Caco-2 (cell line): ENCODE data around the gene PVRIG. TPM values are rescaled to one million over a fixed set of nuclear protein-coding genes. Genes with fewer than 3 reads are reported as not detected.
A peak's percentile ranks its signal among the peaks of the same experiment; 100 is the strongest.
"Not testable (repeated sequence)": the region's sequence is repeated elsewhere in the genome, so short reads cannot be mapped to it uniquely, and the experiment has no call there.

ENCODE experiments used
- BruUV-seq: library from RNA; stranded (reverse); fragments of 400-500 nt; replicated peaks from 2 replicates; lab custom pipeline; 2021; lab: Mats Ljungman, UMichigan
- CTCF ChIA-PET: fragments of 300-600 bp; sonication (Branson Sonifier 250); formaldehyde crosslinking; loops from one replicate; lab custom pipeline; 2022; ENCODE audit warnings: antibody characterized with exemption; lab: Charles Lee
- POLR2A ChIA-PET: fragments of 300-600 bp; sonication (Branson Sonifier 250); formaldehyde crosslinking; loops from one replicate; lab custom pipeline; 2022; ENCODE audit warnings: antibody characterized with exemption; lab: Charles Lee
- DNase-seq, 2 experiments: peaks; one replicate each; pipeline versions ENCODE4 v3.0.0 to v3.0.0-alpha.2; 2020 to 2022
- H3K27me3 ChIP-seq: replicated peaks from 2 replicates; pipeline ENCODE4 v1.6.0; 2011; ENCODE audit warnings: low read length; ENCODE audit not compliant: control insufficient read depth, insufficient read depth
- H3K36me3 ChIP-seq: 2 replicates; pipeline ENCODE4 v1.5.1; 2011; ENCODE audit warnings: low read length; ENCODE audit not compliant: control insufficient read depth, insufficient read depth
- H3K4me1 ChIP-seq: fragments of 250-450 bp; sonication (Bioruptor Pico); 2 replicates; pipeline ENCODE4 v1.5.1; 2020; ENCODE audit warnings: mild to moderate bottlenecking
- H3K4me3 ChIP-seq: 2 replicates; pipeline ENCODE4 v1.5.1; 2011; ENCODE audit warnings: low read depth, mild to moderate bottlenecking, control low read depth, low read length
- H3K9me3 ChIP-seq: fragments of 250-450 bp; sonication (Bioruptor Pico); 2 replicates; pipeline ENCODE4 v1.5.1; 2020; ENCODE audit warnings: mild to moderate bottlenecking, moderate library complexity
- H3K27ac Mint-ChIP-seq: one replicate; pipeline ENCODE4 v1.8.0; 2022; ENCODE audit warnings: mixed read lengths; ENCODE audit not compliant: unreplicated experiment
- H3K27me3 Mint-ChIP-seq: one replicate; pipeline ENCODE4 v1.8.0; 2022; ENCODE audit warnings: mixed read lengths; ENCODE audit not compliant: insufficient read depth, unreplicated experiment
- H3K36me3 Mint-ChIP-seq: one replicate; pipeline ENCODE4 v1.8.0; 2022; ENCODE audit warnings: mild to moderate bottlenecking, mixed read lengths; ENCODE audit not compliant: insufficient read depth, unreplicated experiment
- H3K4me1 Mint-ChIP-seq: one replicate; pipeline ENCODE4 v1.8.0; 2022; ENCODE audit warnings: low read depth, mixed read lengths; ENCODE audit not compliant: unreplicated experiment
- H3K4me3 Mint-ChIP-seq: one replicate; pipeline ENCODE4 v1.8.0; 2022; ENCODE audit warnings: mild to moderate bottlenecking, moderate library complexity, mixed read lengths; ENCODE audit not compliant: unreplicated experiment
- H3K9me3 Mint-ChIP-seq: one replicate; pipeline ENCODE4 v1.8.0; 2022; ENCODE audit warnings: mixed read lengths; ENCODE audit not compliant: unreplicated experiment
- CTCF ChIP-seq, 2 experiments: fragments of 200-600 bp in 1 of 2; IDR thresholded peaks; 1 replicate in 1 of 2; 2 replicates in 1 of 2; pipeline versions ENCODE4 v1.5.1 to v1.8.0; 2011 to 2022; ENCODE audit warnings: antibody characterized with exemption in 1 of 2, control low read depth in 1 of 2, inconsistent platforms in 1 of 2, low read depth in 1 of 2, low read length in 1 of 2, mild to moderate bottlenecking in 1 of 2, moderate library complexity in 1 of 2; ENCODE audit not compliant: insufficient read depth in 1 of 2, severe bottlenecking in 1 of 2, unreplicated experiment in 1 of 2
- intact Hi-C: fragments of 100-400 bp; cut with micrococcal nuclease; formaldehyde crosslinking; loops from one replicate; pipeline ENCODE4 v1.10.0; 2022; ENCODE audit not compliant: unreplicated experiment
- total RNA-seq: library from RNA; stranded (reverse); gene quantifications from 2 replicates; pipeline ENCODE4 v1.2.3, GENCODE V29; 2022

Gene PVRIG
- total RNA-seq, 1 experiment from 2014 or later = not detected

- intact Hi-C loops = no loop called here
- Mint-ChIP-seq H3K36me3 (peaks cover 7% of the 10 kb centered on the region), H3K4me1 (peaks cover 13% of the 10 kb centered on the region), H3K4me3 (peak within 1 kb of the TSS; percentile 78), H3K27me3 (no peaks in the 10 kb centered on the region), H3K27ac (no peak within 1 kb of the TSS), H3K9me3 (no peaks in the 10 kb centered on the region)
- peaks cover 4% of the 10 kb centered on the region for H3K4me1 ChIP-seq
- DNase-seq = peak; percentile 98 to 99
- H3K9me3 ChIP-seq = no peaks in the 10 kb centered on the region
- no peaks in the 10 kb centered on the region for H3K27me3 ChIP-seq
- no peak for TF ChIP-seq CTCF (IDR thresholded peaks at IDR 0.05; ENCODE audit: insufficient read depth in 1 of 2, low read depth in 1 of 2, low read length in 1 of 2, severe bottlenecking in 1 of 2, unreplicated experiment in 1 of 2)
- no TSS peak for BruUV-seq
- no peaks in the 10 kb centered on the region for H3K36me3 ChIP-seq
- peak within 1 kb of the TSS; percentile 41 for H3K4me3 ChIP-seq
- ChIA-PET POLR2A (interaction anchor here (0.6 to 1.2 kb wide), 4 partner anchors 19 to 104 kb away, joined by 3 to 5 read pairs (median 4); partner anchors contain the start of gene LAMTOR4), CTCF (interaction anchor here (0.6 to 1.0 kb wide), 5 partner anchors 12 to 529 kb away, joined by 3 to 4 read pairs (median 3); partner anchors contain the start of gene POP7)
Observed at GRCh38 chr7:100177045-100178001, 42.4 kb upstream of the PVRIG start, which contains the start of the genes GPC2 and STAG3. TSS of gene GPC2 (minus strand) at chr7:100177381. CDS start at chr7:100177199, 182 bp downstream. TSS of gene STAG3 (plus strand) at chr7:100177918. CDS start at chr7:100180557, 2,639 bp downstream.

- H3K9me3 Mint-ChIP-seq, H3K27me3 ChIP-seq, POLR2A ChIA-PET, H3K4me1 ChIP-seq, H3K27me3 Mint-ChIP-seq, BruUV-seq, DNase-seq, CTCF ChIA-PET, H3K9me3 ChIP-seq, H3K4me3 ChIP-seq, H3K27ac Mint-ChIP-seq, H3K4me3 Mint-ChIP-seq, H3K36me3 Mint-ChIP-seq, intact Hi-C loops, H3K36me3 ChIP-seq: not testable (repeated sequence)
- H3K4me1 Mint-ChIP-seq = peaks cover 13% of the 10 kb centered on the region
Observed at GRCh38 chr7:100180084-100180483, 39.7 kb upstream of the PVRIG start.

GRCh38 chr7:100182616-100183015 is 37.1 kb upstream of the PVRIG start:
- H3K36me3 ChIP-seq, H3K27me3 Mint-ChIP-seq, BruUV-seq, POLR2A ChIA-PET, H3K9me3 Mint-ChIP-seq, H3K4me3 Mint-ChIP-seq, CTCF ChIA-PET, H3K36me3 Mint-ChIP-seq, intact Hi-C loops, H3K4me1 ChIP-seq, H3K9me3 ChIP-seq, H3K27me3 ChIP-seq, H3K27ac Mint-ChIP-seq, DNase-seq, H3K4me1 Mint-ChIP-seq, H3K4me3 ChIP-seq: not testable (repeated sequence)

GRCh38 chr7:100183090-100183489 is 36.7 kb upstream of the PVRIG start:
- H3K4me3 Mint-ChIP-seq, H3K36me3 Mint-ChIP-seq, CTCF ChIA-PET, H3K9me3 ChIP-seq, H3K27ac Mint-ChIP-seq, intact Hi-C loops, POLR2A ChIA-PET, H3K4me1 ChIP-seq, DNase-seq, H3K27me3 ChIP-seq, BruUV-seq, H3K27me3 Mint-ChIP-seq, H3K4me1 Mint-ChIP-seq, H3K4me3 ChIP-seq, H3K9me3 Mint-ChIP-seq, H3K36me3 ChIP-seq: not testable (repeated sequence)
